ENCODE results near the gene PEX14.

Gene PEX14

GRCh38 chr1:10497109-10497508 is 22.4 kb downstream of the PEX14 start:
- no peaks in the 10 kb centered on the region for H3K27me3 ChIP-seq (ENCODE audit: insufficient read depth, poor library complexity, severe bottlenecking)
- TF ChIP-seq POLR2AphosphoS5 (IDR thresholded peaks at IDR 0.05; ENCODE audit: low read depth) (no peak), GABPA (IDR thresholded peaks at IDR 0.05; ENCODE audit: low read depth) (no peak), SPI1 (IDR thresholded peaks at IDR 0.05; ENCODE audit: borderline replicate concordance, low read depth) (no peak), REST (IDR thresholded peaks at IDR 0.05; ENCODE audit: insufficient replicate concordance, low read depth) (no peak), CTCF (IDR thresholded peaks at IDR 0.05; ENCODE audit: insufficient read depth, low read length) (no peak)
- H3K4me3 ChIP-seq (replicated peaks; ENCODE audit: insufficient read depth, low read length) = no peak overlapping the region
- no peak overlapping the region for H3K27ac ChIP-seq (replicated peaks)
- DNase-seq (ENCODE audit: low read depth in 1 of 2, low spot score in 1 of 2) = peak in 1 of 2 experiments; percentile 32

- no peak for TF ChIP-seq REST (IDR thresholded peaks at IDR 0.05; ENCODE audit: insufficient replicate concordance, low read depth)
- no peak for DNase-seq (ENCODE audit: low read depth in 1 of 2, low spot score in 1 of 2)
- H3K27me3 ChIP-seq (ENCODE audit: insufficient read depth, poor library complexity, severe bottlenecking) = no peaks in the 10 kb centered on the region
- H3K27ac ChIP-seq (replicated peaks) = no peak overlapping the region
- H3K4me3 ChIP-seq (replicated peaks; ENCODE audit: insufficient read depth, low read length) = no peak overlapping the region
Measured at GRCh38 chr1:10498231-10498630, 23.5 kb downstream of the PEX14 start.

- H3K27ac ChIP-seq (replicated peaks) = no peak overlapping the region
- no peaks in the 10 kb centered on the region for H3K27me3 ChIP-seq (ENCODE audit: insufficient read depth, poor library complexity, severe bottlenecking)
- H3K4me3 ChIP-seq (replicated peaks; ENCODE audit: insufficient read depth, low read length) = no peak overlapping the region
- TF ChIP-seq POLR2AphosphoS5 (IDR thresholded peaks at IDR 0.05; ENCODE audit: low read depth) (no peak), GABPA (IDR thresholded peaks at IDR 0.05; ENCODE audit: low read depth) (no peak), REST (IDR thresholded peaks at IDR 0.05; ENCODE audit: insufficient replicate concordance, low read depth) (no peak), SPI1 (IDR thresholded peaks at IDR 0.05; ENCODE audit: borderline replicate concordance, low read depth) (no peak), CTCF (IDR thresholded peaks at IDR 0.05; ENCODE audit: insufficient read depth, low read length) (no peak)
- peak in 1 of 2 experiments; percentile 13 for DNase-seq (ENCODE audit: low read depth in 1 of 2, low spot score in 1 of 2)
Measured at GRCh38 chr1:10502206-10502605, 27.5 kb downstream of the PEX14 start.

- Histone ChIP-seq H3K27me3 (ENCODE audit: insufficient read depth, poor library complexity, severe bottlenecking) (no peaks in the 10 kb centered on the region), H3K27ac (replicated peaks) (no peak overlapping the region), H3K4me3 (replicated peaks; ENCODE audit: insufficient read depth, low read length) (no peak overlapping the region)
- TF ChIP-seq REST (IDR thresholded peaks at IDR 0.05; ENCODE audit: insufficient replicate concordance, low read depth) (no peak), GABPA (IDR thresholded peaks at IDR 0.05; ENCODE audit: low read depth) (no peak), SPI1 (IDR thresholded peaks at IDR 0.05; ENCODE audit: borderline replicate concordance, low read depth) (no peak), POLR2AphosphoS5 (IDR thresholded peaks at IDR 0.05; ENCODE audit: low read depth) (no peak), CTCF (IDR thresholded peaks at IDR 0.05; ENCODE audit: insufficient read depth, low read length) (no peak)
- DNase-seq (ENCODE audit: low read depth in 1 of 2, low spot score in 1 of 2) = no peak
Measured at GRCh38 chr1:10504249-10504648, 29.5 kb downstream of the PEX14 start.

Data from HL-60 (cell line).